Prostate gland (tissue), 2 donors: ENCODE results near the gene ZBED5. TPM values are rescaled to one million over a fixed set of nuclear protein-coding genes. Genes with fewer than 3 reads are reported as not detected.
A peak's percentile ranks its signal among the peaks of the same experiment; 100 is the strongest.

Experiments used
- DNase-seq: peaks from one replicate; pipeline ENCODE4 v3.0.0-alpha.2; 2019; ENCODE audit warnings: low spot score
- H3K27ac ChIP-seq, 2 donors: fragments of 200-600 bp; sonication (generic); 2 replicates each; pipeline ENCODE4 v1.5.1; 2017 to 2019
- H3K27me3 ChIP-seq: fragments of 200-600 bp; sonication (generic); replicated peaks from 2 replicates; pipeline ENCODE4 v1.5.1; 2019; ENCODE audit not compliant: insufficient read depth
- H3K36me3 ChIP-seq, 2 donors: fragments of 200-600 bp; sonication (generic); 1 replicate in 1 of 2; 2 replicates in 1 of 2; pipeline versions ENCODE4 v1.5.1 to v1.8.1; 2017 to 2019
- H3K4me1 ChIP-seq: fragments of 200-600 bp; sonication (generic); replicated peaks from 2 replicates; pipeline ENCODE4 v1.5.1; 2019
- H3K4me3 ChIP-seq, 2 donors: fragments of 200-600 bp; sonication (generic); 2 replicates each; pipeline ENCODE4 v1.5.1; 2017 to 2019
- H3K9me3 ChIP-seq: fragments of 200-600 bp; sonication (generic); 2 replicates; pipeline ENCODE4 v1.5.1; 2017
- POLR2A ChIP-seq: fragments of 450-650 bp; IDR thresholded peaks from one replicate; pipeline ENCODE4 v1.6.1; 2016; ENCODE audit warnings: antibody characterized with exemption, mild to moderate bottlenecking
- POLR2AphosphoS5 ChIP-seq: sonication (generic); formaldehyde crosslinking; IDR thresholded peaks from one replicate; pipeline ENCODE4 v1.6.1; 2017; ENCODE audit warnings: antibody characterized with exemption
- WGBS: methylation state at CpG from one replicate; pipeline ENCODE4 v1.1.5; 2018; 5-methylcytosine and 5-hydroxymethylcytosine counted together
- intact Hi-C: fragments of 100-400 bp; cut with DNase I; formaldehyde crosslinking; loops from one replicate; pipeline ENCODE4 v1.14.2; 2022
- total RNA-seq, 2 donors: library from RNA; depleted of rRNA; stranded (reverse); fragments of >200 nt; gene quantifications; one replicate each; pipeline ENCODE4 v1.1.0, GENCODE V29; 2016
- TF ChIP-seq, protein P1 (sequence below), 4 experiments: fragments of 200-600 bp in 2 of 4; fragments of 450-650 bp in 2 of 4; sonication (generic) in 2 of 4; IDR thresholded peaks; 1 replicate in 3 of 4; 2 replicates in 1 of 4; pipeline ENCODE4 v1.5.1; 2016 to 2019; ENCODE audit warnings: antibody characterized with exemption in 4 of 4, mild to moderate bottlenecking in 2 of 4, moderate library complexity in 2 of 4

ZBED5 gene
- total RNA-seq, 2 donors from 2014 or later = 26.2 to 33.0 TPM

DNA sequence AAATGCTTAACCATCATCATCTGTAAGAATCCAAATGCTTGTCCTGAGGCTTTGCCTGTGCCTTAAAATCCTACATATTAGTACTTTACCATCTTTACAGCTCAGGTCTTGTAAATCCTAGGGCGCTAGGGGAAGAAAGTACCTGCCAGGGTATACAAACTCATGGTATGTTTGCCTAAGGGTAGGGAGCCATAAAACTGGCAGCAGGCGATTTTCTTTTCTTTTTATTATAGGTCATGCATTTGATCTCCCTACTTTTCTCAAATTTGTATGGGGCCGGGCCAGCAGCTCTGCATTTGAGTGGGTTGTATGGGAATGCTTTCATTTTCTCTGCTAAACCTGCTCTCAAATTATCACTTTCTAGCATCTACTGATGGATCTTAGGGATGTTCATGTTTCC, 24.0 kb upstream of the ZBED5 start:
- Histone ChIP-seq H3K27me3 (no peaks in the 10 kb centered on the region), H3K9me3 (no peaks in the 10 kb centered on the region), H3K4me3 (no peak overlapping the region), H3K36me3 (no peaks in the 10 kb centered on the region), H3K27ac (no peak overlapping the region), H3K4me1 (no peaks in the 10 kb centered on the region)
- WGBS = 25% methylated on average over 3 of the region's 3 CpGs
- no peak for TF ChIP-seq POLR2A
- TF ChIP-seq, protein P1, sequence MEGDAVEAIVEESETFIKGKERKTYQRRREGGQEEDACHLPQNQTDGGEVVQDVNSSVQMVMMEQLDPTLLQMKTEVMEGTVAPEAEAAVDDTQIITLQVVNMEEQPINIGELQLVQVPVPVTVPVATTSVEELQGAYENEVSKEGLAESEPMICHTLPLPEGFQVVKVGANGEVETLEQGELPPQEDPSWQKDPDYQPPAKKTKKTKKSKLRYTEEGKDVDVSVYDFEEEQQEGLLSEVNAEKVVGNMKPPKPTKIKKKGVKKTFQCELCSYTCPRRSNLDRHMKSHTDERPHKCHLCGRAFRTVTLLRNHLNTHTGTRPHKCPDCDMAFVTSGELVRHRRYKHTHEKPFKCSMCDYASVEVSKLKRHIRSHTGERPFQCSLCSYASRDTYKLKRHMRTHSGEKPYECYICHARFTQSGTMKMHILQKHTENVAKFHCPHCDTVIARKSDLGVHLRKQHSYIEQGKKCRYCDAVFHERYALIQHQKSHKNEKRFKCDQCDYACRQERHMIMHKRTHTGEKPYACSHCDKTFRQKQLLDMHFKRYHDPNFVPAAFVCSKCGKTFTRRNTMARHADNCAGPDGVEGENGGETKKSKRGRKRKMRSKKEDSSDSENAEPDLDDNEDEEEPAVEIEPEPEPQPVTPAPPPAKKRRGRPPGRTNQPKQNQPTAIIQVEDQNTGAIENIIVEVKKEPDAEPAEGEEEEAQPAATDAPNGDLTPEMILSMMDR (IDR thresholded peaks at IDR 0.05) = no peak
- TF ChIP-seq POLR2AphosphoS5 = no peak
- no peak for DNase-seq
- intact Hi-C loops = no loop called here

DNA sequence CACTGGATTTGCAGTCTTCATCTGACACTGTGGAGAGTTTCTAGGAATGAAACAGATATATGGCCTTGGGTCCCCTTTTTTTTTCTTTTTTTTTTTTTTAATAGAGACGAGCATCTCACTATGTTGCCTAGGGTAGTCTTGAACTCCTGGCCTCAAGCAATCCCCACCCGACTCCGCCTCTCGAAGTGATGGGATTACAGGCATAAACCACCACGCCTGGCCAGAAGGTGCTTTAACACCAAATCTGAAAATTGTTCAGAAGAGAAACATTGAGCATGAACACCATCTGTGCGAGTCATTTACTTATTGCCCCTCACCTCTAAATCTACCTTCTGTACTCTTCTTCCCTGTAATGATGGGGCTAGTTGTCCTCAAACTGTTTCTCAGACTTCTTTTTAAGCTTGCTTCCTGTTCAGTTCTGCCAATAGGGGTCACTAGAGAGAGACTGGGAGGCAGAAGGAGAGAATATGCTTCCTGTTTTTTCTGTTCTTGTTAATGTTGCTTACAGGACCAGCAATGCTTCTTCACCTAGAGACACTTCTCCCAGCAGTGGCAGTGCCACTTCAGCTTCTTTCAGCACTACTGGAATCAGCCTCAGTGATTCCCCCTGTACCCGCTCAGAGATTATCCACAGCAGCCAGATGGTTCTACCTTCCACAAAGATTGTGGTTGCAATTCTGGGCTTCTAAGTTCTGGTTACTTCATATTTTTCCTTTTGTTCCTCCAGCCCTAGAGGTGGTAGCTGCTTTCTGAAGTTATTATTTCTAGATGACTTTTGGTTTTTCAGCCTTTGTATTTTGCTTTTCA, 20.8 kb upstream of the ZBED5 start:
- Histone ChIP-seq H3K27ac (peak overlapping the region in 1 of 2 donors; percentile 15), H3K27me3 (no peaks in the 10 kb centered on the region), H3K9me3 (no peaks in the 10 kb centered on the region), H3K4me1 (no peaks in the 10 kb centered on the region), H3K36me3 (no peaks in the 10 kb centered on the region), H3K4me3 (no peak overlapping the region)
- TF ChIP-seq, protein P1 (IDR thresholded peaks at IDR 0.05) = peak; percentile 19 to 61 (median 47)
- TF ChIP-seq POLR2AphosphoS5 (peak; percentile 43), POLR2A (no peak)
- intact Hi-C loops = no loop called here
- DNase-seq = peak; percentile 25
- WGBS = 97% methylated on average over 7 of the region's 7 CpGs

DNA sequence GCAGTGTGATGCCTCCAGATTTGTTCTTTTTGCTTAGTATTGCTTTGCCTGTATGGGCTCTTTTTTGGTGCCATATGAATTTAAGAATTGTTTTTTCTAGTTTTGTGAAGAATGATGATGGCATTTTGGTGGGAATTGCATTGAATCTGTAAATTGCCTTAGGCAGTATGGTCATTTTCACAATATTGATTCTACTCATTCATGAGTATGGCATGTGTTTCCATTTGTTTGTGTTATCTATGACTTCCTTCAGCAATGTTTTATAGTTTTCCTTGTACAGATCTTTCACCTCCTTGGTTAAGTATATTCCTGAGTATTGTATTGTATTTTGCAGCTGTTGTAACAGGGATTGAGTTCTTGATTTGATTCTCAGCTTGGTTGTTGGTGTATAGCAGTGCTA, 18.3 kb upstream of the ZBED5 start:
- H3K9me3 ChIP-seq = no peaks in the 10 kb centered on the region
- DNase-seq = no peak
- no peak overlapping the region for H3K27ac ChIP-seq
- intact Hi-C loops = no loop called here
- TF ChIP-seq, protein P1 (IDR thresholded peaks at IDR 0.05) = no peak
- no peak for TF ChIP-seq POLR2A
- TF ChIP-seq POLR2AphosphoS5 = no peak
- H3K36me3 ChIP-seq = no peaks in the 10 kb centered on the region
- H3K4me1 ChIP-seq = no peaks in the 10 kb centered on the region
- no peaks in the 10 kb centered on the region for H3K27me3 ChIP-seq
- no peak overlapping the region for H3K4me3 ChIP-seq

DNA sequence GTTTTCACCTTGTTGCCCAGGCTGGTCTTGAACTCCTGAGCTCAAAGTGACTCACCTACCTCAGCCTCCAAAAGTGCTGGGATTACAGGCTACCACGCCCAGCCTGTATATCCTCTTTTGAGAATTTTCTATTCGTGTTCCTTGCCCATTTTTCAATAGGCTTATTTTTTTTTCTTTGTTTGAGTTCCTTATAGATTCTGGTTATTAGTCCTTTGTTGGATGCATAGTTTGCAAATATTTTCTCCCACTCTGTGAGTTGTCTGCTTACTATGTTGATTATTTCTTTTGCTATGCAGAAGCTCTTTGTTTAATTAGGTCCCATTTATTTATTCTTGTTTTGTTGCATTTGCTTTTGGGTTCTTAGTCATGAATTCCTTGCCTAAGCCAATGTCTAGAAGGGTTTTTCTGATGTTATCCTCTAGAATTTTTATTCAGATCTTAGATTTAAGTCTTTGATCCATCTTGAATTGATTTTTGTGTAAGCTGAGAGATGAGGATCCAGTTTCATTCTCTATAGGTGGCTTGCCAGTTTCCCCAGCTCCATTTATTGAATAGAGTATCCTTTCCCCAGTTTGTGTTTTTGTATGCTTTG, 17.7 kb upstream of the ZBED5 start:
- Histone ChIP-seq H3K9me3 (no peaks in the 10 kb centered on the region), H3K36me3 (no peaks in the 10 kb centered on the region), H3K27ac (no peak overlapping the region), H3K27me3 (no peaks in the 10 kb centered on the region), H3K4me1 (no peaks in the 10 kb centered on the region), H3K4me3 (no peak overlapping the region)
- 81% methylated on average over 2 of the region's 2 CpGs for WGBS
- intact Hi-C loops = no loop called here
- no peak for TF ChIP-seq POLR2A
- TF ChIP-seq, protein P1 (IDR thresholded peaks at IDR 0.05) = no peak
- TF ChIP-seq POLR2AphosphoS5 = no peak
- DNase-seq = no peak

DNA sequence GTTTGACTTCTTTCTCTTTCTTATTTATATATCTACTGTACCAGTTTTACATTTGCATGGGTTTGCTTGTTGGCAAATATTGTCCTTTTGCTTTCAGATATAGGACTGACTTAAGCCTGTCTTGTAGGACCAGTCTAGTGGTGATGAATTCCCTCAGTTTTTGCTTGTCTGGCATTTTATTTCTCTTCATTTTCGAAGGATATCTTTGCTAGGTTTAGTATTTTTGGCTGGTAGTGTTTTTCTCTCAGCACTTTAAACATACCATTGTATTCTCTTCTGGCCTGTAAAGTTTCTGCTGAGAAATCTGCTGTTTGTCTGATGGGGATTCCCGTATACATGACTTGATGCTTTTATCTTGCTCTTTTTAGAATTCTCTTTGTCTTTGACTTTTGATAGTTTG, 14.2 kb upstream of the ZBED5 start:
- Histone ChIP-seq H3K27ac (no peak overlapping the region), H3K27me3 (no peaks in the 10 kb centered on the region), H3K36me3 (no peaks in the 10 kb centered on the region), H3K4me3 (no peak overlapping the region), H3K4me1 (no peaks in the 10 kb centered on the region), H3K9me3 (no peaks in the 10 kb centered on the region)
- intact Hi-C loops = no loop called here
- no peak for DNase-seq
- WGBS = 100% methylated on average over 2 of the region's 2 CpGs
- TF ChIP-seq, protein P1 (IDR thresholded peaks at IDR 0.05) = no peak
- TF ChIP-seq POLR2A = no peak
- no peak for TF ChIP-seq POLR2AphosphoS5
